Activated T-helper 9 cell treated with anti-CD3 and anti-CD28 coated beads, Interleukin-2, amount 50 U/mL, for 16 hours (primary cell): ENCODE data around the gene MC3R.

Source experiments
- DNase-seq: peaks from one replicate; pipeline ENCODE4 v3.0.0-alpha.2; 2020; ENCODE audit warnings: low read depth

MC3R gene

DNA sequence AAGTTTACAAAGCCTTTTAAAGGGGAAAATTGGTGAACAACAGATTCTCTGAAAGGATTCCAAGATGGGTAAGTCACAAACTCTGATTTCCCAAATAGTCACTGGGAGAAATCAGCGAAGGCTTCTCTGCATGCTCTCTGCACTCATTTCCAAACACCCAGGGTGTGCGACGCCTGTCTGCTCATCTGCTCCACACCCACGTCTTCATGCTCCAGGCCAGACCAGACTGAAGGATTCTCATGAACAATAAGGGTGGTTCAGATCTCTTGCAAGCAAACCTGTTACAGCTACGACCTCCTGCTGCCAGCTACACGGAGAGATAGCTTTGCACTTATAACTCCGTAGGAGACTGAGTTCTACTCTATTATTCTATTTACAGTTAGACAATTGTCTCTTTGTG lies 1.4 kb downstream of the MC3R start:
- DNase-seq: no peak

- no peak for DNase-seq
Measured at GRCh38 chr20:56257604-56258003, 9.1 kb downstream of the MC3R start.

- no peak for DNase-seq
Measured at GRCh38 chr20:56259948-56260347, 11.4 kb downstream of the MC3R start.

DNA sequence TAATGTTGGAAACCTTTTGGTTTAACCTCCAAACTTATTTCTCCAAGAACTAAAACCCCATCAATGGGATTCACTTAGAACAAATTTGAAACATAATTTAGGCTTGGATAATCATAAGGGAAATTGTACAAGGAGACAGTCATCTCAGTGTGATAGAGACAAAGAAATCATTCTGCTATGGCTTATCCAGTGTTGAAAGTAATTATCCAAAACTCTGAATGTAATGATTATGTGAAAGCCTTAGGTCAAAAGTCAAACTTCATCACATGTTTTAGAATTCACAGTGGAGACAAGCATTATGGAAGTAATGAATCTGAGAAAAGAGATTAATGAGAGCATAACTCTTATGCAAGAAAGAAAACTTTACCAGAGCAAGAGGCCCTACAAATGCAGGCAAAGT lies 20.0 kb downstream of the MC3R start:
- no peak for DNase-seq

GRCh38 chr20:56271974-56272373 lies 23.4 kb downstream of the MC3R start:
- DNase-seq: no peak

DNA sequence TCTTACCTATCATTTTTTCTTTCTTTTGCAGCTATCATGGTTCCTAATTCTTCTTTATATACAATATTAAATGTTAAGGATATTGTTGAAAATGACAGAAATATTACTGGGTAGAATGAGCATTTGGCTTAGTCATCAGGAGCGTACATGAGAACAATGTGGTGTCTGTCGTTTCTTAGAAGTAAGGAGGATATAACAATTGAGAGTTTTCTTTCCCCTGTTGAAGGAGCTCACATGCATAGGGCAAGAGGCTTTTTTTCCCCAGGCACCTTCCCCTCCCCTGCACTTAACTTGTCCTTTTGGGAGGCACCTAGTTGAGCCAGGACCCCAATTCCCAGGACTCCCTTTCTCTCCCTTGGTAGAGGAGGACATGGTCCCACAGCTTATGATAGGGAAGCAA lies 25.0 kb downstream of the MC3R start:
- DNase-seq: no peak

- no peak for DNase-seq
Measured at GRCh38 chr20:56274156-56274555, 25.6 kb downstream of the MC3R start.

- DNase-seq: no peak
Measured at GRCh38 chr20:56278196-56278595, 29.7 kb downstream of the MC3R start.

GRCh38 chr20:56285496-56285895 lies 37.0 kb downstream of the MC3R start:
- no peak for DNase-seq

DNA sequence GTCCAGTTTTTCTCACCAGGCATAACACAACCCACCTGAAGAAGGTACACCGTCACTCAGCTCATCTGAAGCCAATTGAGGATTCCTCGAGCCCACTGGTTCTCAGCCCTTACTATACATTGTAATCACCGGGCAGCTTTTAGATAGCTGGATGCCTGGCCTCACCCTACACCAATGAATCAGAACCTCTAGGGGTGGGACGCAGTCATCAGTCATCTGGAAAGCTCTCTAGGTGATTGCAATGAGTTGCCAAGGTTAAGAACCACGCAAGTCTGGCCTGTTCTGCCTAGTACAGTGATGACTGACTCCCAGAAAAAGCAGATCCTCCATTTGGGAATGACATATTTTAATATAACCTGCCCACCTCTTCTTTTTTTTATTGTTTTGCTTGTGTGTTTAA lies 41.1 kb downstream of the MC3R start:
- DNase-seq: no peak

GRCh38 chr20:56299362-56299761 lies 50.8 kb downstream of the MC3R start:
- no peak for DNase-seq
